Measurements from ENCODE around the gene ACY1.
"Not testable (repeated sequence)": the region's sequence is repeated elsewhere in the genome, so short reads cannot be mapped to it uniquely, and the experiment has no call there.

ACY1 gene

DNA sequence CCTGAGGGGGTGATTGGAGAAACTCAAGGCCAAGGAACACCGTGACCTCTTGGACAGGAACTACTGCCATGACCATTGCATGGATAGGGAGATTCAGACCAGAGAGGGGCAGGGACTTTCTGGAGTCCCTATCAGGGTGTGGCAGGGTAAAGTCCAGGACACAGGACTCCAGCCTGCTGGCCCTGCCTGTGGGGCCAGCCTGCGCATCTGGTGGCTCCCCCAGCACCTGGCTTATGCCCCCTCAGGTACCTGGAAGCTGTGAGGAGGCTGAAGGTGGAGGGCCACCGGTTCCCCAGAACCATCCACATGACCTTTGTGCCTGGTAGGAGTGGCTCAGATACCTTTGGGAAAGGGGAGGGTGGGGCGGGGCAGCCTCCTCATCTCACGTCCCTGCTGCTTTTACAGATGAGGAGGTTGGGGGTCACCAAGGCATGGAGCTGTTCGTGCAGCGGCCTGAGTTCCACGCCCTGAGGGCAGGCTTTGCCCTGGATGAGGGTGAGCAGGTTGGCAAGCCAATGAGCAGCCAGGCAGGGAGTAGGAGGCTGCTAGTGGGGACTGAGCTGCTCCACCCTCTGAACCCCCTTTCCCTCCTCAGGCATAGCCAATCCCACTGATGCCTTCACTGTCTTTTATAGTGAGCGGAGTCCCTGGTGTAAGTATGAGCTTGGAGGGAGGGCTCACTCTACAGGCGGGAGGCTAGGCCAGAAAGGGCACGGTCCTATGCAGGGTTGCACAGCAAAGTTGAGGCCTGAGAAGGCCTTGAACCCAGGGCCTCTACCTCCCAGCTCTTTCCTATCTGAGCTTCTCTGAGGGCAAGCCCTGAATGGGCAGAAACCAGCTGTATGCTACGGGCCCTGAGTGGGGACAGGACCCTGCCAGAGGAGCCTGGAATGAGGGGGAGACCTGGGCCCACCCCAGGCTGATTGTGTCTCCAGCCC, 2.9 kb downstream of the ACY1 start:
- DNase-seq: no peak

GRCh38 chr3:51987568-51987967, 4.2 kb downstream of the ACY1 start:
- no peak for DNase-seq

- no peak for DNase-seq
Observed at GRCh38 chr3:51988286-51989146, 5.2 kb downstream of the ACY1 start.

DNA sequence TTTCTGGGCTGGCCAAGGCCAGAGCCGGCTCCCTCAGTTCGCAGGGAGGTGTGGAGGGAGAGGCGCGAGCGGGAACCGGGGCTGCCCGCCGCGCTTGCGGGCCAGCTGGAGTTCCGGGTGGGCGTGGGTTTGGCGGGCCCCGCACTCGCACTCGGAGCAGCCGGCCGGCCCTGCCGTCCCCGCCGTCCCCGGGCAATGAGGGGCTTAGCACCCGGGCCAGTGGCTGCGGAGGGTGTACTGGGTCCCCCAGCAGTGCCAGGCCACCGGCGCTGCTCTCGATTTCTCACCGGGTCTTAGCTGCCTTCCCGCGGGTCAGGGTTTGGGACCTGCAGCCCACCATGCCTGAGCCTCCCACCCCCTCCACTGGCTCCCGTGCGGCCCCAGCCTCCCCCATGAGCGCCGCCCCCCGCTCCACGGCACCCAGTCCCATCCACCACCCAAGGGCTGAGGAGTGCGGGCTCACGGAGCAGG, 7.2 kb downstream of the ACY1 start:
- not testable (repeated sequence) for DNase-seq

DNA sequence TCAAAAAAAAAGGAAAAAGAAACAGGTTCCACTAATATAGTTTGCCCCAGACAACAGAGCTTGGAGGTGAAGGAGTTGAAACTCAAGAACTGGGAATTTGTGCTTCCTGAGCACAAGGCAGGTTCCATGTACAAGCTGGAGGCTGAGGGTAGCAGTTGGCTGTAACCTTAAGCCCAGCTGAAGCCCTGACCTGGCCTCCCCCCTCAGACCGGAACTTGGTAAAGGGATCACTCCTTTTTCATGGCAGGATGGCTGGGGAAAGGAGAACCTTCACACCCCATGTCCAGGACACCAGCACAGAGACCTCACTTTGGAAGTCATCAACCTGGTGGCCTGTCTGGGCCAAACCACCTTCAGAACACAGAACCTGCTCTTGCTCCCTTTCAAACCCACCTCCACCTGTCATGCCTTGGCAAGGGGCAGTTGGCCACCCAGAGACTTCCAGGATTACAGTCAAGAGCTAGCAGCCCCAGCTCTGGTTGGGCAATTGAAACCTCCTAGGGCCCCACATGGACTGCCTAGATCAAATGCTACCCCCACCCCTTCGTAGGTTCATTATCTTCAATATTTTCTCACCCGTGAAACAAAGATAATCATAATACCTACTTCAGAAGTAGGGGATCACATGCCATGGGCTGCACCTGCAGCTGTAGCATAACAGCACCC, 8.8 kb downstream of the ACY1 start:
- no peak for DNase-seq

DNA sequence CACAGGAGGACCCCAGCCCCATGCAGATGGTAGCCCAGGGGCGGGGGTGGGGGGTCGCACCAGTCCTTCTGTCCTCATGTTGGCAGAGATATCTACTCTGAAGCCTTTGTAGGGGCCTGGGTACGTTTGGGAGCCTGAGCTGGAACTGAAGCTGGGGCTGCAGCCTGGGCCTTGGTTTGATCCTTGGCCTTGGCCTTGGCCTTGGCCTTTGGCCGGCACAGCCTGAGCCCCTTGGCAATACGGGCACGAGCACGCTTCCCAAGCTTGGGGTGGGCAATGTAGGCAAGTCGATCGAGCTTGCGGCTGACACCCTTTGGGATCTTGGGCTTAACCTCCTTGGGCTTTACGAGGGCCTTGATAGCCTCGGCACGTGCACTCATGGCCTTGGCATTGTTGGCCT, 10.3 kb downstream of the ACY1 start:
- not testable (repeated sequence) for DNase-seq

DNA sequence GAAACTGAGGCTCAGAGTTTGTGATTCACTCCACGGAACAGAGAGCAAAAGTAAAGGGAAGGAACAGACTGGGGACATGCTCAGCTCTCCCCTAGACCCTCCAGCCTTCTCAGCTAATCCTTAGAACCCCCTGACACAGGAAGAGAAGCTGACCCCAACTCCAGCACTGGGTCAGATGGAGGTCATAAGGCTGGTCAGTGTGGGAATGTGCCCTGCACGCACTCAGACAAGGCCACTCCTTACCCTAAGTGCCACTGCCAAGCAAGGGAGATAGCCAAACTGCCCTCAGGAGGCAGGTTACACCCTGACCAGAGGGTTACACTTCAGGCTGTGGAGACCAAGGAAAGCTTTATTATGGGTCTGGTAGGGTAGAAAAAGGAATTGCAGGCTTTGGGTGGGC, 11.2 kb downstream of the ACY1 start:
- DNase-seq: no peak

DNA sequence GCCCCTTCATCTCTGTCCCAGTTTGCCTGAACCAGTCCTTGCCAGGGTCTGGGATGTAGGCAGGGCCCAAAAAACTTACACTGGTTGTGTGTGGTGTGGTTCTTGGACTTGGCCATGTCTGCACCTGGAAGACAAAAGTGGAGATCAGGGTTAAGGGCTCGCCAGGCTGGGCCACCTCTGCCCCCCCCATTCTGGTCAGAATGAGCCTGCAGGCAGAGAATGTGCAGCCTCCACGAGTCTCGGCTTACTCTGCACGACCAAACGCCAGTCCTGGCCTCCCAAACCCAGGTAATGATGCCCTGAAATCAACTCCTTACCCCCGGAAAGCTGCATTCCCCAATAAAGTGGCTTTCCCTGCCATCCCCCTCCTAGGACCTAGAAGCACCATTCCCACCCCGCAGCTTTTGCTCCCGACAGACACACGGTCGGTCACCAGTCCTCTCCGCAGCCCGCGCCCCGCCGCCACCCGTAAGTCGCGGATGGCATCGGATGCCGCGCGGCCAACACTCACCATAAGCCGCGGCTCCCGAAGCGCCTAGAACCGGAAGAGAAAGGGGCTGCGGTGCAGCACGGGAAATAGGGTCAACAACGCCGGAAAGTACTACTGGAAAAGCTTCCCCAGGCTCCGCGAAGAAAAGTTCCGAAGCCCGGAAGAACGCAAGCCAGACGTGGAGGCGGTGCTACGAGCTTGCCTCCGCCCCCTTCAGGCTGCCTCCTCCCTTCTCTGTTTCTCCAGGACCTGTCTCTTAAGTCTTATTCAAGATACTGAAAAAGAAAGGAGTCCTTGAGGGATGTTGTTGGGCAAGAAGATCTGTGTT, 12.2 kb downstream of the ACY1 start, which contains the start of gene RPL29:
RPL29 (minus strand) TSS at position 550 of the 818 bp plus-strand sequence; CDS start at position 116, 434 bp downstream.
- DNase-seq: peak; percentile 74 to 89

DNA sequence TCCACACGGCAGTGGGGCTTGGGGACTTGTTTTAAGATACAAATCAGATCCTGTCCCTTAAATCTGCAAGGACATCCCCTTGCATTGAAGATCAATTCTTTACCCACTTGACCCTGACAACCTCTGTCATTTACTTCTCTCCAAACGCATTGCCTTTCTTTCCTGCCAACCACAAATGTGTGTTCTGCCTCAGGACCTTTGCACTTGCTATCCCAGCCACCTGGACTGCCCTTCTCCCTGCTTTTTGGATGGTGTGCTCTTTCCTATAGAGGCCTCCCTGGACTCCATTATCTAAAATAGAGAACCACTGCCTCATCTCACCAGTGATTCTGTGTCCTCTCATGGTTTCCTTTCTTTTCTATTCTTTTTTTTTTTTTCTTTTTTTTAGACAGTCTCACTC, 13.8 kb downstream of the ACY1 start:
- DNase-seq: no peak

DNA sequence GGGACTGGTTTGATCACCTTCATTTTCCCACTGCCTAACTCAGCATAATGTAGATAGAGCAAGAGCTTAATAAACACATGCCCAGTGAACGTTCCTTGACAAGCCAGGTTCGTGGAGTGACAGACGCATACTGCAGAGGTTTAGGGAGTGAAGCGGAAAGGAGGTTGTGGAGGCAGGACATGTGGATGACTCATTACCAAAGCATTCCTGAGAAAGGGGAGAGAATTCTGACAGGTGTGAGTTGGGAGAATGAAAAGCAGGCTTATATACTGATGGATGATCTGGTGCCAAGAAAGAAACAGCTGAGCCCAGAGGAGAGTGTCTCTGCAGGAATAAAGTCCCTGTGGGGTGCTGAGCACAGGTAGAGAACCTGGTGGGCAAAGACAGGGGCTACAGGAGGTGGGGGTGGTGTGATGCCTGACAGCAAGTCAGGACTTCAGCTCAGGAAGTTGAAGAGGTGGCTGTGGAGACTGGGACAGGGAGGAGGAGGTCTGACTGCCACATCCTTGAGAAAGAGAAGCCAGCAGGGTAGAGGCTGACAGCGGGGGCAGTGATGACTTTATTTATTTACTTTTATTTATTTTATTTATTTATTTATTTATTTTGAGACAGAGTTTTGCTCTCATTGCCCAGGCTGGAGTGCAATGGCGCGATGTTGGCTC, 14.7 kb downstream of the ACY1 start:
- DNase-seq: no peak

GRCh38 chr3:51998774-51999173, 15.4 kb downstream of the ACY1 start:
- no peak for DNase-seq

- no peak for DNase-seq
Observed at GRCh38 chr3:51999846-52000245, 16.5 kb downstream of the ACY1 start.

DNA sequence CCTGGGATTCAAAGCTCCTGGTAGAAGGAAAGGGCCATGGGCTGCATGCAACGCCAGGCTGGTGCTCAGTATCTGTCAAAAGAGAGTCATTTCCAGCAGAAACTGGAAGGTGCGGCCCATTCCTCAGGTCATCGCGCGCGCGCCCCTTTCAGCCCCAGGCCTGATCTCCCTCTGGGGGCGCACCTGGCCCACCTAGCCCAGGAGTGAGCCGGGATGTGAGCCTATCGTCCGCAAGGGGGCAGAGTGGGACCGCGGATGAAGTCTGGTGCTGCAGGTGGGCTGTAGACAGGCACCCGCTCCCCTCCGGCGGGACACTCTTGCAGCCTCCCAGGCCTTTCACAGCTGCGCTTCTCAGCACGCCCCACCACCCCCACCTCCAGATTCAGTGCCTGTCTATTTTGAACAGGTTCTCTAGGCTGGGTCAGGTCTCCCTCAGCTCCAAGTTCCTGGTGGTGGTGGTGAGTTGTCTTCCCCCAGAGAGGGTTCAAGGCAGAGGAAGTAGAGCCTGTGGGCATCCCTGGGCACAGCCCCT, 18.2 kb downstream of the ACY1 start:
- peak; percentile 67 to 70 for DNase-seq

DNA sequence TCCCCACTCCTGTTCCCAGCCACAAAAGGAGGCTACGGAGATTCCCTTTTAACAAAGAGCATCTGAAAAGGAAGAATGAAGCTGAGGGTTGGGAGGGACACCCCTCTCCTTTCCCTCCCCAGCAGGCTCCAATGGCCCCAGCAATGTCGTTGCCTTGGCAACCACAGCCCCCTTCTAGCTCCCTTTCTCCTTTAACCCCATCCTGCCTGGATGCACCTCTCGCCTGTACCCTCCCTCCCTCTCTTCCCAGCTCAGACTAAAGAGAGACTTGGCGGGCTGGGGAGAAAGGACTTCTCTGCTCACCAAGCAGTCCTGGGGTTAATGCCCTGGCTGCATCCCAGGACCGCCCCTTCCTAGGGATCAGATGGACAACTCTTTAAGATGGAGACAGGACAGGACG, 19.4 kb downstream of the ACY1 start:
- no peak for DNase-seq

GRCh38 chr3:52004163-52004787, 20.9 kb downstream of the ACY1 start:
- no peak for DNase-seq

DNA sequence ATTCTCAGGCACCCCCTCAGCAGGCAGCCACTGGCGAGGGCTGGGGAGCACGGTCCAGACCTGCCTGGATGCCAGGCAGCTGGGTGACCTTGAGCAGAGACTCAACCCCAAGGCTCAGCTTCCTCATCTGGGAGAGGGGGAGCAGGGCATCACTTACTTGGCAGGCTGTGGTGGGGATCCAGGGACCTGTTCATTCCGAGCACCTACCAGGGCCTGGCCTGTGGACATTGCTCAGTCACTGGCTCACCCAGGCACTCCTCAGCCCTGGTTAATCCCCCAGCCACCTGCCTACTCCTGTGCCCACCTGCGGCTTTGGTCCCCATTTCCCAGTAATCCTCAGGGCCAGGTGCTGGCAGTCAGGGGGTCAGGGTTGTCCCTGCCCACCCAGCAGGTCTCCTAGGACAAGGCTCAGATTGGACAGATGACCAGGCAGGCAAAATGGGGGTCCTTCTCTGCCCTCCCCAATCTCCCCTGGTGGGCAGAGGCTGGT, 21.6 kb downstream of the ACY1 start:
- DNase-seq: no peak

- DNase-seq: peak; percentile 35 to 61
Observed at GRCh38 chr3:52005571-52005986, 22.2 kb downstream of the ACY1 start.

DNA sequence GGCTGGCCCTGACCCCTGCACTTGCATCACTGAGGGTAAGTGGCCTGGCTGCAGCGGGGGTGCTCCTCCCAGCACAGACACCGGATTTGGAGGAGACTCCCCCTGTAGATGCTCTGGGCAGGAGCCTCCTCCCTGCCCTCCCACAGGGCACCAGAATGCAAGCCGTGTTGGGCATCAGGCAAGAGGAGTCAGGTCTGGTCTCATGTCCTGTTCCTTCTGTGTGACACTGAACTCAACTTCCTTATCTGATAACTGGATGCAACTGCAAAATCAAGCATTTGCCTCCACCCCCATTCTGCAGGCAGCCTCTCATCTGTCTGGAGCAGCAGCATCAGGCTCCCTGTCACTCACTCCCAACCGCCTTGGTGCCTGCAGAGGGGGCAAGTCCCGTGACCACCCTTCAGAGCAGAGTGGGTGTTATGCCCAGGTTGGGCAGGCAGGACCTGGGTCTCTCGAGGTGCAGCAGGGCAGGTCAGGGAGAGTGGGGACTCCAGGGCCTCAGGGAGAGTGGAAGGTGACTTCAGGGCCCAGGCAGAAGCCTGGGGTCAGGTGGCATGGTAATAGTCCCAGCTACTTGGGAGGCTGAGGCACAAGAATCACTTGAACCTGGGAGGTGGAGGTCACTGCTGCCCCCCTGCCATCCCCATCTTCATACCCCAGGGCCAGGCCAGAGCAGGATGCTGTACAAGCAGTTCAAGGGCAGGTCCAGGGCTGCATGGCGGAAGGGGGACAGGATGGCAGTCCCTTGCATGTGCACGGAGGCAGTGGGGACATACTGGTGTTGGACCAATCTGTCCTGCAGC, 22.9 kb downstream of the ACY1 start:
- DNase-seq: no peak

GRCh38 chr3:52006820-52007133, 23.4 kb downstream of the ACY1 start:
- no peak for DNase-seq

GRCh38 chr3:52007291-52007690, 24.0 kb downstream of the ACY1 start:
- no peak for DNase-seq
